HG02571 (cell line): Measurements from ENCODE around the gene TMA7B.
"Not testable (repeated sequence)": the region's sequence is repeated elsewhere in the genome, so short reads cannot be mapped to it uniquely, and the experiment has no call there.

Experiments used
- ATAC-seq: cut with Tn5 transposase; IDR thresholded peaks from one replicate; pipeline ENCODE4 v1.9.1; 2021; ENCODE audit warnings: mild to moderate bottlenecking, moderate library complexity; ENCODE audit not compliant: unreplicated experiment

The TMA7B gene

DNA sequence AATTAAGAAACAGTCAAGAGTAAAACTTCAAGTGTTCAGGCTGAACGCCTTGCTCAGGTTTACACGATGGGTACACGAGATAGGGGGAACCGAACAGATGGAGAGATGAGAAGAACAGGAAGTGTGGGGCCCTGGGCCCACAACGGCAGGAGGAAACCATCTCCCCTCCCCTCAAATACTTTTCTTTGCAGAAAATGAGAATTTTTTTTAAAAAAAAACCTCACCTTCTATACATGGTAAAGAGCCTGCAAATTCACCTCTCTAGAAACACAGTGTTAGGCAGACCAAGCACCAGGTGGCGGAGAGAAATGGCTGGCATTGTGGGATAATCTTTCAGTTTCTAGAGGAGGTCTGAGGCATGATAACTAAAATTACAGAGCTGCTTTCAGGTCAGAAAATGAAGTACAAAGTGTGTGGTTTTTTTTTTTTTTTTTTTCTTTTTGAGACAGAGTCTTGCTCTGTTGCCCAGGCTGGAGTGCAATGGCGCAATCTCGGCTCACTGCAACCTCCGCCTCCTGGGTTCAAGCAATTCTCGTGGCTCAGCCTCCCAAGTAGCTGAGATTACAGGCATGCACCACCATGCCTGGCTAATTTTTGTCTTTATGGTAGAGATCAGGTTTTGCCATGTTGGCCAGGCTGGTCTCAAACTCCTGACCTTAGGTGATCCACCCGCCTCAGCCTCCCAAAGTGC lies 8.4 kb upstream of the TMA7B start:
- ATAC-seq = not testable (repeated sequence)

DNA sequence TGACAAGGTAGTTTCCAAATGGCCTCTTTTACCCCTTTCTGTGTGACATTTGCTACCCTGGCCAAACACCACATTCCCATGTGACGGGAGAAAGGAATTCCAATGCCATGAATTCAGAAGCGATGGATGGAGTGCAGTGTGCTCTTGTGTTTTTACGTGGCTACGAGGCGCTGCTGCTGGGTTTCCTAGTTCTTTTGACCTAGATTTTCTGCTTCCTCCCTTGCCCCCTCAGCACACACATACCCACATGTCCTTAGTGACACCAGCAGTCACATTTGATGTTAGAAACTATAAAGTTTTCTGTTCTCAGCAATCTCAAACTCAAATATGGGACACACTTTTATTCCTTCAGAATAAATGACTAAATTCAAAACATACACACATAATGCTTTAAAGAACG lies 7.8 kb upstream of the TMA7B start:
- ATAC-seq = no peak

DNA sequence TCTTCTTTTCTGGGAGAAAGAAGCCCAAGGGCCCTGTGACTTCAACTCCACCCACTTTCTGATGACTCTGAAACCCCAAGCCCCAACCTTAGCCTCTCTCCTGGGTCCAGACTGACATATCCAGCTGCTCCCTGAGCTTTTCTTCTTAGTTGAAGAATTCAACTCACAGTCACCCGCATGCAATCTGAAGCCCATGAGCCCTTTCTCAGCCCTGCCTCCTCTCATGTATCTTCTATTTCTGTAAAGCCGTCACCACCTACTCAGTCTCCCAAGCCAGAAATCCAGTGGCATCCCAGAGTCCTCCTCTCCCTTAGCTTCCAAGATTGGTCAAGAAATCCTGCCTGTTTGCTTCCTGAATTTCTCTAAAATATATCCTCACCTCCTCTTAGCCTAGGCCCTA lies 7.1 kb upstream of the TMA7B start:
- no peak for ATAC-seq

DNA sequence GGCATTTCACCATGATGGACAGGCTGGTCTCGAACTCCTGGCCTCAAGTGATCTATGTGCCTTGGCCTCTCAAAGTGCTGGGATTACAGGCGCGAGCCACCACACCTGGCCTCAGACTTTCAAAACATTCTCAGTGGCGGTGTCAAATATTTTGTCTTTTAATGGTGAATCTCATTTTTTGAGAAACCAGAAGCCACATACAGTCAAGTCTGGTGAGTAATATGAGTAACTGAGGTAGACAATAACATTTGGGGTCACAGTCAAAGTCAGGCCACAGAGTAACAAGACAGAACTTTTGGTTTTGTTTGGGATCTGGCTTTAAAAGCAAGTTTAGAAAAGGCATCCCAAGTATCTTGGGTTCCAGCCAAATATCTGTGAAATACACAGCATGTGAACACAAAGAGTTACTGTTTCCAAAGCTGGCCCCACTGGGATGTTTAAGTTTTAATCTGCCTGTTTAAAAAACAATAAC lies 5.6 kb upstream of the TMA7B start:
- ATAC-seq = no peak

DNA sequence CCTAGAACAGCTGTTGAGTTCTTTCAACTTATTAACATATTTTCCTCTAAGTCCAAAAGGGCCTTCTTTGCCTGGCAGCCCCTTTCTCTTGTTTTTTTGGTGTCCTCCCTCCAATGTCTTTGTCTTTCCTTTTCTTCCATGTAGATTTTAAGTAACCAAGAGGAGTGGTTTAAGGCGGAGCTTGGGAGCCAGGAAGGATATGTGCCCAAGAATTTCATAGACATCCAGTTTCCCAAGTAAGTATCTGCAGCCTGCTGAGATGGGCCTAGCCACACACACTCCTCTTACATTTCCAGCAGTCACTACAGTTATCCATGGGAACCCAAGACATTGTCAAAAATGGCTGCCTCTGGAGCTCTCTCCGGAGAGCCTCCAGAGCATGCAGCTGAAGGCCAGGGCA lies 4.5 kb upstream of the TMA7B start:
- ATAC-seq = no peak

DNA sequence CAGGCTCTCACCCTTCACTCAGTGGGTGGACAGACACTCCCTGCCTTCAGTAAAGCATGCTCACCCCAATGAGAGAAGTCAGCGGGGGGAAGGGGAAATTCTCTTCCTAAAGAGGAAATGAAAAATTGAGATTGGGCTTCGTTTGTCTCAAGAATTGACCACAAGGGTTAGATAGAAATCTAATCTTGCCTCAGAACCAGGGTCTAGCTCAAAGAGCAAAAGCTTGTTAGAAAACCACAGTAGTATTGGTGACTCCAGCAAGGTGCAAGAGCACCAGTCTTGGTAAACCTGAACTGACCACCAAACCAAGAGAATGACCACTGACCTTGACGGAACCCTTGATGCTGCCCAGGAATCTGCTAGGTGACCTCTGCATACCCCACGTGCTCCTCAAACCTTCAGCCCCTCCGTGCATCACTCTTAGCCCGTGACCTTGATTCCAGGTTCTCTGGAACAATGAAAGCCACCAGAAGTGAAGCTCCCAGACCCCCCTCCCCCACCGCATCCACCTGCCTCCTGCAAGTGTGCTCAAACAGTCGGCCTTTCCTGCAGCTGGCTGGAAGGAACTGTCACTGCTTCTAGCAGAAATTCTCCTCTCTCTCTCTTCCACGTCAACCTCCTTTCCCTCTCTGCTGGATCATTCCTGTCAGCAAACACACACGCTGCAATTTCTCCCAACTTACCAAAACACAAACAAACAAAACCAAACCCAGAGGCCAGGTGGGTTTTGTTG lies 3.1 kb upstream of the TMA7B start:
- no peak for ATAC-seq

DNA sequence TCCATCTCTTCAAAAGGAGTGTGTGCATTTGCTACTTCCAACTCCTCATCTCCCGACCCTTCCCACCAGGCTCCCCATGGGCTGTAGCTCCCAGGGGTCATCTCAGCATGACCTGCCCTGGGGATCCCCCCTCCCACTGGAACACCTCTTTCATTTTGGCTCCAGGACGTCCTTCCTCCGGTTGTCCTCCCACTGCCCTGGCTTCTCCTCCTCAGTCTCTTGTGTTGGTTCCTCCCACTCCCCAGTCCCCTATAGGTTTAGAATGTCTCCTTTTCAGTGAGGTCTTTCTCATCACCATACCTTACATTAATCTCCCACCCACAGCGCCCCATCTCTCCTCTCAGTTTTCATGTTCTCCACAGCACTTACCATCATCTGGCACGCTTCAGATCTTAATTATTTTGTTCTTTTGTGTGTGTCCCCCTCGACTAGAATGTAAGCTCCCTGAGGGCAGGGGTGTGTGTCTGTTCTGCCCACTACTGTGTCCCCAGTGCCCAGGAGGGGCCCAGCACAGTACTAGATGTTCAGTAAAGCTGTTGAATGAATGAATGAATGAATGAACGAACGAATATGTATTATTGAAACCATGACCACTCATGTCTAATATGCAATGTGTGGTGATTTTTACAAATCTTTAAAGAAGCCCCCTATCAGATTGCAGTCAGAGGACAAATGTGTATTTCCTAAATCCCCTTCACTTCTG lies 2.0 kb upstream of the TMA7B start:
- no peak for ATAC-seq

DNA sequence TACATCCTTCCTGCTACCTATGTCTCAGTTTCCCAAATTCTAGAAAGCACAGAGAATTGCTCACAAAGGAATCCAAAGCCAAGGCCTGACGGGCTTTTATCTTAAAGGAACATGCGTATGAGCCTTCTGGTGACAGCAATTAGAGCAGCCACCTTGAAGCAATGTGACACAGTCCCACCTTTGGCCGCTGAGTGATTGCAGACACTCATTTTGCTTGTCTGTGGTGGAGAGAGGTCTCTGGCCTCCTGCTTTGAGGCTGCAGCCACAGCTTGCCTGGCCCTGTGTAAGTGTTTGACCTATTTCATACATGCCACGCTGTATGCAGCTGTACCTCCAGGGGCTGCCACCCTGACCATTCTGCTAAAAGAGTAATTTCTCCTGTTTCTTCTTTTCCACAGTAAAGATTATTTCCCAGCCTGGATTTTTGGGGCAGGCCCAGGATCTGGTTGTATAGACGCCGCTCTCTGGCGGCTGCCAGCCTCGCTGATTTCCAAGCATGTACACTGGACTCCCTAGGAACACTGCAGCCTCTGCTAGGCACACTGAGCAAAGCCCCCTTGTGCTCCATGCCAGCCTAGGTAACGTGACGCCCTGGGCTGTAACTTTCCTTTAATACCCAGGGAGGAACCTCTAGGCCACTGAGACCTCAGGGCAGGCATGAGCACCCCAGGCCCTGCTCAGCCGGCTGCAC lies 1.1 kb upstream of the TMA7B start:
- no peak for ATAC-seq

DNA sequence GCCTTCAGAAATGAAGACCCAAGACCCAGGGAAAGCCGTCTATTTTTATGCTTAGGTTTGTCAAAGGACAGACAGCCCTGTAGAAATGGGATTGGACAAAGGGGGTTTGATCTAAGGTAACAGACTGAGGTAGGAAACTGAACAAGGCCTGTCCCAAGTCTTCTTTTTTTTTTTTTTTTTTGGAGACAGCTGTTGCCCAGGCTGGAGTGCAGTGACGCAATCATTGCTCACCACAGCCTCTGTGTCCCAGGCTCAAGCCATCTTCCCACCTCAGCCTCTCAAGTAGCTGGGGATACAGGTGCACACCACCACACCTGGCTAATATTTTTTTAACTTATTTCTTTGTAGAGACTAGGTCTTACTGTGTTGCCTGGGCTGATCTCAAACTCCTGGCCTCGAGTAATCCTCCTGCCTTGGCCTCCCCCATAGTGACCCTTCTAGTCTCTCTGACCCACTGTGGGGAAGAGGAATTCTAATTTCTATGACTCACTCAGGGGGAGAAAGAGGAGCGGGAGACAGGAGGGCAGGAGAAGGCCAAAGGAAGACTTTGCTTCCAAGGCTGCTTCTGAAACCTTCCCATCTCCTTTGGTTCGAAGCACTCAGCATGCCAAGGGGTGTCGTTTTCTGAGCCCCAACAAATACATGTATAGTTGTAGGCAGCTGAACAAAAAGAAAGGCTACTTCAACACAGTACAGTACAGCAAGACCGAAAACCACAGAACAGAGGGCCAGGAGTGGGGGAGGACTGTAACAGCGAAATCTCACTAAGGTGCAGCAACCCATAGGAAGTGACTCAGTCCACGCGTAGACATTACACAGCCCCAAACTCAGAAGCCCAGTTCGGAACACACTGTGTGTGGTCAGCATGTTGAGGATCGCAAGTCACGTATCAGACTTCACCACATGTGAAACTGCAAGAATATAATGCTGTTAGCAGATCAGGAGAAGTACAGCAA lies 872 bp downstream of the TMA7B start:
- ATAC-seq = peak; percentile 72

DNA sequence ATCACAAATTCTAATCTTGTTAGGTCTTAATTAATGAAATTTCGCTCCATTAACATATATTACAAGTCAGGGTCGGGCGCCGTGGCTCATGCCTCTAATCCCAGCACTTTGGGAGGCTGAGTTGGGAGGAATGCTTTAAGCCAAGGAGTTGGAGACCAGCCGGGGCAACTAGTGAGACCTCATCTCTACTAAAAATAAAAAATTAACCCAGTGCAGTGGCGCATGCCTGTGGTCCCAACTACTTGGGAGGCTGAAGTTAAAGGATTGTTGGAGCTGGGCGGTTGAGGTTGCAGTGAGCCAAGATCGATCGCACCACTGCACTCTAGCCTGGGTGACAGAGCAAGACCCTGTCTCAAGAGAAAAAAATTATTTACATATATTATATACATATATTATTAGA lies 1.9 kb downstream of the TMA7B start:
- no peak for ATAC-seq

DNA sequence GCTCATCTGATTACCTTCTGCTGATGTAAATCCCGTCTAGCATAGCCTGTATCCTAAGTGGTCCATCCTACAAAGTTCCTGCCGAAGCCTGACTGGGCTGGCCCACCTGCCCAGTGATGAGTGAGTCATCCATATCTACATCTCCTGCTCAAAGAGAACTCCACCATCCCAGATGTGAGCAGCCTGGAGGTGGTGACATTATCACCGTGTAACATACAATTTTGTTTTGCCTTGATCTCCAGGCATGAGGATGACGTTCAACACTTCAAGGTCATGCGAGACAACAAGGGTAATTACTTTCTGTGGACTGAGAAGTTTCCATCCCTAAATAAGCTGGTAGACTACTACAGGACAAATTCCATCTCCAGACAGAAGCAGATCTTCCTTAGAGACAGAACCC lies 5.6 kb downstream of the TMA7B start:
- ATAC-seq = no peak

DNA sequence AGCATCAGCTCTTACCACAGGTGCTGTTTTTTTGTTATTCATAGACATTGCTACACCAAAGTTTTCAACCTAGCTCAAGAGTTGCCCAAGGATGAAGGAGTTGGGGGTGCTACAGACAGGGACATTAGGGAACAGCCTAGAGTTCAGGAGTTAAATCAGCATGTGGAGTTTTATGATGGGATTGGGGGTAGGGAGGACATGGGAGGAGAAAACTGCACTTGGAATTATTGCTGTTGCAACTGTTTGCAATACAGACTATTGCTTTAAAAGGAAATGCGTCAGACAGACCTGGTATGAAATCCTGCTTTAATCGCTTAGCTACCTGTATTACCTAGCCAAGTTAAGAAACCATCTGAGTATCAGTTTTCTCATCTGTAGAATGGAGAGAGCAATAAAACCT lies 6.3 kb downstream of the TMA7B start:
- no peak for ATAC-seq

DNA sequence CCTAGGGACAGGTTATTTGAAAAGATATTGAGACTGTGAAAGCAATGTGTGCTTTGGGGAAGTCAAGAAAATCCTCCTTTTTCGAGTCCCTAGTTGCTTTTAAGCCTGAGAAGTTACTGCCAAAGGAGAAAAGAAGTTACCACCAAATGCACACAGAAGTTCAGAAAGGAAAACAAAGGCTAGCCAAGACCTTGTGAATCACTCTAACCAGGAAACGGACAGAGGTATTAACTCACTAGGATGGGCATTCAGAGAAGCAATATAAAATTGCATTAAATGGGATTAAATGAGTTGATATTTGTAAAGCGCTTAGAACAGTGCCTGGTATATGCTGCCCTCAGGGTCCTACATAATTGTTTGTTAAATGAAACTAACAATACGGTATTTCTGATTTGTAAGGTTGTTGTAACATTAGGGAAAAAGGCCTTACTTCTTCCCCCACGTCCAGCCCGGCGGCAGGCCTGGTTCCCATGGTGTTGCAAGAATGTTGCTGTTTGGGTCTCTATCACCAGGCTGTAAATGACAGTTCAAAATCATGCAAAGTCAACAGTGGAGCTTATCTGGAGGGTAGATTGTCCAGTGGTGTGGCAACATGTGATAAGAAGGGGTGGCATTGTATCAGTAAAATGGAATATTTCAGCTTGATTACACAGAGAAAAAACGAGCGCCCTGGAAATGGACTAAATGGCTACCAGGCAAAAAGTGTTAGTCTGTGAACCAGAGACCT lies 7.1 kb downstream of the TMA7B start:
- no peak for ATAC-seq

DNA sequence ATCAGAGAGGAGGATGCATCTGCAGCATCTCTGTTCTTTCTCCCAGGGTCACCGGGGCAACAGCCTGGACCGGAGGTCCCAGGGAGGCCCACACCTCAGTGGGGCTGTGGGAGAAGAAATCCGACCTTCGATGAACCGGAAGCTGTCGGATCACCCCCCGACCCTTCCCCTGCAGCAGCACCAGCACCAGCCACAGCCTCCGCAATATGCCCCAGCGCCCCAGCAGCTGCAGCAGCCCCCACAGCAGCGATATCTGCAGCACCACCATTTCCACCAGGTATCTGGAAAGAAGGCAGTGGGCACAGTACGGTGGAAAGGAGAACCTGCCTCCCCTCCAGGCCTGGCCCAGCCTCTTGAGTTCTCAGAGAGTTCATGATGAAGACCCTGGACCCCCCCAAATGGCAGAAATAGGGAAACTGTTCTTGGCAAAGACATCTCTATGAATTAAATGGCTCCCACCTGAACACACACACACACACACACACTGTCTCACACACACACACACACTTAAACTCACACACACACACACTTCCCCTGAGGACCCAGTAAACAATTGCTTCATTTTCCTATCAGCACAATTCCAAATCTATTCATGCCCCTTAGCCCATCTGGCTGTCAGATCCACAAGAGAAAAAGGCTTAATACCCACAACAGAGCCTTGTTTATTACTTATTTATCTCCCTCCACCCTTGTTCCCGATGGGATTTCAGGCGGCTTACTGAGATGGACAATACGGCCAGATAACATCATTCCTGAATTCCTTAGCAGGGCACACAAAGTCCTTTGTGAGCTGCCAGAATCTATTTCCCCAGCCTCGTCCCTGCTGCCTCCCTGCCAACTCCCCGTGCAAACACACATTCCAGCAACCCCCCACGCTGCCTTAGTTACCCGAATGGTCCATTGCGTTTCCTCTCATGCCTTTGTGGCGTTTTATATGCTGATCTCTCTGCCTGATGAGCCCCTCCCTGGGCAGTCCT lies 8.1 kb downstream of the TMA7B start:
- no peak for ATAC-seq

DNA sequence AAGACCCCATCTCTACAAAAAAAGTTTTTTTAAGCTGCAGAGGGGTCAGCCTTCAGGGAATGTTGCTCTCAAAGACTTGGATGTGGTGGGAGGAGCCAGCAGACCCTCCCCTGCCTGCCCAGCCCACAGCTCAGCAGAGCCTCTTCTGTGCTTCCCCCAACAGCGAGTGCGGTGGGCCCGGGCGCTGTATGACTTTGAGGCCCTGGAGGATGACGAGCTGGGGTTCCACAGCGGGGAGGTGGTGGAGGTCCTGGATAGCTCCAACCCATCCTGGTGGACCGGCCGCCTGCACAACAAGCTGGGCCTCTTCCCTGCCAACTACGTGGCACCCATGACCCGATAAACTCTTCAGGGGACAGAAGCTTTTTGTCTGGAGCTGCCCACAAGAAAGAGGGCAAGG lies 10.5 kb downstream of the TMA7B start:
- ATAC-seq = no peak

DNA sequence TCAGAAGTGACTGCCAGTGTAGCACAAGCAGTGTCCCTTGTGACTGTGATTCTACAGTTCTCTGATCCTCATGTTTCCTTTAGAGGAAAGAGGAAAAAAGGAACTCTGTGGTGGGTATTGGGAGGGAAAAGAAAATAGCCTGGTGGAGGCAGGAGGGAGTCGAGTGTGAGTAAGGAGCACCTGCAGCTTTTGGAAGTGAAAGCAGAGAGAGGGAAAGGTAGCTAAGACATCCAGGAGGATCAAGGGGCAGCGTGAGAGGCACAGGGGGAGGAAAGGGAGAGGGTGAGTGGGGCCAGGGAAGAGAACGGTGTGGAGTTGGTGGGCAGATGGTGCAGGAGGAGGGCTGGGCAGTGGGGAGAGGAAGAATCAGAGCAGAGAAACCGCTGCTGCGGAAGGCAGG lies 12.4 kb downstream of the TMA7B start:
- ATAC-seq = no peak

DNA sequence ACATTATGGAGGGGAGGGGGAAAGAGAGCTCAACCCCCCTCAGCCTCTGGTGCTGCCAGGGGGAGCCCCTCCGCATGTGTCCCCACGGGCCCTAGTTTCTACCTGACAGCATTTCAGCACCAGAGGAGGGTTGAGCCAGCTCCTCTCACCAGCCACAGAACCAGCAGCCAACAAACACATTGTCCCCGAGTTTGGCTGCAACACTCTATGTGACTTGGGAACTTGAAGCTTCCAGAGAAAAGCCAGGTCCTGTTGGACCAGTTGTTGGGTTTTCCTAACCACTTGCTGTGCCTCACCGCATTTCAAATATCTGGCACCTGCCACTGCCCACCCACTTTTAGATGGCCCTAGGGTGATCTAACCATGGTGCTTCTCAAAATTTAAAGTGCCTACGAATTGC lies 13.5 kb downstream of the TMA7B start:
- no peak for ATAC-seq

DNA sequence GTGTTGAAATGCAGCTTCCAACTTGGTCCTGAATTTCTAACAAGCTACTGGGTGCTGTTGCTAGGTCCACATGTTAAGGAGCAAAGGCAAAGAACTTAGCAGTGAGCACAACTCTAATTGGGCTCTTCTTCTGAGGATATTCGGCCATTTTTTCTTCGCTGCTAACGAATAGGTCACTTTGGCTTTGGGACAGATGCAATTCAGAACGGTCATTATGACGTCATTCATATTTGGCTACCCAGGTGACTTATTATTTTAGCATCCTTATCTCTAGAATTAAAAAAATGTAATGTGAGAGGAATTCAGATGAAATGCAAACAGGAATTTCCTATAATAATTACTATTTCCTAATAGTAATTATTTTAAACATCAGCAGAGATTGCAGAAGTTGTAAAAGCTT lies 13.9 kb downstream of the TMA7B start:
- no peak for ATAC-seq
